Stimulated activated CD4-positive, alpha-beta T cell treated with anti-CD3 and anti-CD28 coated beads, Interleukin-2, amount 100 ng/mL, for 24 hours (primary cell): Measurements from ENCODE around the gene C1QTNF8.

Experiments used
- DNase-seq, 2 donors: peaks; one replicate each; pipeline ENCODE4 v3.0.0-alpha.2; 2020

The C1QTNF8 gene

GRCh38 chr16:1096169-1097082, at the start of gene C1QTNF8:
TSS of gene C1QTNF8 (minus strand) at chr16:1096244. CDS start at chr16:1094922, 1,322 bp downstream.
- no peak for DNase-seq

GRCh38 chr16:1145383-1146100, 49.5 kb upstream of the C1QTNF8 start:
- DNase-seq, result no peak

GRCh38 chr16:1144476-1145382, 48.7 kb upstream of the C1QTNF8 start:
- no peak for DNase-seq

GRCh38 chr16:1143761-1144450, 47.9 kb upstream of the C1QTNF8 start:
- no peak for DNase-seq

- DNase-seq, result no peak
Observed at GRCh38 chr16:1142911-1143310, 46.9 kb upstream of the C1QTNF8 start.

- no peak for DNase-seq
Observed at GRCh38 chr16:1141716-1142115, 45.7 kb upstream of the C1QTNF8 start.

GRCh38 chr16:1141191-1141590, 45.1 kb upstream of the C1QTNF8 start:
- no peak for DNase-seq

GRCh38 chr16:1140582-1141162, 44.6 kb upstream of the C1QTNF8 start:
- DNase-seq, result no peak

GRCh38 chr16:1137604-1138003, 41.6 kb upstream of the C1QTNF8 start:
- no peak for DNase-seq

- DNase-seq, result no peak
Observed at GRCh38 chr16:1135459-1135825, 39.4 kb upstream of the C1QTNF8 start.

GRCh38 chr16:1134776-1135458, 38.9 kb upstream of the C1QTNF8 start:
- no peak for DNase-seq

- no peak for DNase-seq
Observed at GRCh38 chr16:1133810-1134520, 37.9 kb upstream of the C1QTNF8 start.

- DNase-seq, result no peak
Observed at GRCh38 chr16:1133271-1133670, 37.2 kb upstream of the C1QTNF8 start.

- no peak for DNase-seq
Observed at GRCh38 chr16:1132431-1132830, 36.4 kb upstream of the C1QTNF8 start.

GRCh38 chr16:1131378-1131994, 35.4 kb upstream of the C1QTNF8 start:
- DNase-seq, result no peak

GRCh38 chr16:1130382-1130781, 34.3 kb upstream of the C1QTNF8 start:
- no peak for DNase-seq

- no peak for DNase-seq
Observed at GRCh38 chr16:1129106-1129960, 33.3 kb upstream of the C1QTNF8 start.

- DNase-seq, result no peak
Observed at GRCh38 chr16:1127971-1128715, 32.1 kb upstream of the C1QTNF8 start.
